IMR-90 (cell line): ENCODE measurements around the gene ZNF592. TPM values are rescaled to one million over a fixed set of nuclear protein-coding genes. Genes with fewer than 3 reads are reported as not detected.

Experiments used
- ATAC-seq: fragments of 200-7000 bp; cut with Tn5 transposase; 2 replicates; pipeline ENCODE4 v1.9.1; 2020; ENCODE audit warnings: low read depth, mild to moderate bottlenecking, moderate library complexity
- BruUV-seq: library from RNA; stranded (reverse); fragments of 400-500 nt; replicated peaks from 2 replicates; lab custom pipeline; 2021; lab: Mats Ljungman, UMichigan
- CTCF ChIA-PET: fragments of 300-600 bp; formaldehyde crosslinking; extraction: SDS; loops from one replicate; lab custom pipeline; 2021; ENCODE audit warnings: antibody characterized with exemption; lab: Yijun Ruan, JAX
- POLR2A ChIA-PET: fragments of 300-600 bp; sonication (Branson Sonifier 250); formaldehyde crosslinking; loops from one replicate; lab custom pipeline; 2022; ENCODE audit warnings: antibody characterized with exemption; ENCODE audit not compliant: unreplicated experiment; lab: Charles Lee
- DNase-seq: peaks from one replicate; pipeline ENCODE4 v3.0.0; 2013
- H2AFZ ChIP-seq: replicated peaks from 2 replicates; pipeline ENCODE3; 2013; ENCODE audit warnings: low read length, mild to moderate bottlenecking; ENCODE audit not compliant: poor library complexity
- H2AK5ac ChIP-seq: 2 replicates; pipeline ENCODE4 v1.6.1; 2013; ENCODE audit warnings: low read depth, low read length, inconsistent platforms
- H2AK9ac ChIP-seq: replicated peaks from 2 replicates; pipeline ENCODE3; 2013; ENCODE audit warnings: mild to moderate bottlenecking, low read depth, low read length, moderate library complexity; ENCODE audit not compliant: poor library complexity
- H2BK120ac ChIP-seq: 2 replicates; pipeline ENCODE4 v1.6.1; 2013; ENCODE audit warnings: low read depth, low read length, inconsistent platforms
- H2BK15ac ChIP-seq: 3 replicates; pipeline ENCODE4 v1.6.1; 2013; ENCODE audit warnings: low read depth, low read length, inconsistent platforms
- H2BK20ac ChIP-seq: 2 replicates; pipeline ENCODE4 v1.6.1; 2013; ENCODE audit warnings: low read depth, mild to moderate bottlenecking, inconsistent platforms, low read length, moderate library complexity
- H2BK5ac ChIP-seq: 2 replicates; pipeline ENCODE4 v1.6.1; 2013; ENCODE audit warnings: mild to moderate bottlenecking, low read depth, low read length, inconsistent platforms; ENCODE audit not compliant: poor library complexity, severe bottlenecking
- H3K14ac ChIP-seq: replicated peaks from 2 replicates; pipeline ENCODE4 v1.6.1; 2013; ENCODE audit warnings: low read depth, low read length, inconsistent platforms
- H3K18ac ChIP-seq: 2 replicates; pipeline ENCODE4 v1.6.1; 2013; ENCODE audit warnings: low read depth, low read length, control low read depth
- H3K23ac ChIP-seq: 2 replicates; pipeline ENCODE4 v1.6.1; 2013; ENCODE audit warnings: low read depth, low read length, inconsistent platforms
- H3K27ac ChIP-seq: 2 replicates; pipeline ENCODE4 v1.5.1; 2013; ENCODE audit warnings: mild to moderate bottlenecking, control low read depth, low read length; ENCODE audit not compliant: insufficient read depth
- H3K27me3 ChIP-seq: 2 replicates; pipeline ENCODE4 v1.6.1; 2013; ENCODE audit warnings: low read length; ENCODE audit not compliant: control insufficient read depth, insufficient read depth
- H3K36me3 ChIP-seq: 2 replicates; pipeline ENCODE4 v1.6.1; 2013; ENCODE audit warnings: low read length, mixed read lengths; ENCODE audit not compliant: control insufficient read depth, insufficient read depth
- H3K4ac ChIP-seq: 2 replicates; pipeline ENCODE4 v1.6.1; 2013; ENCODE audit warnings: low read depth, low read length, inconsistent platforms
- H3K4me1 ChIP-seq: 2 replicates; pipeline ENCODE4 v1.6.1; 2013; ENCODE audit warnings: low read length, mixed read lengths; ENCODE audit not compliant: control insufficient read depth, insufficient read depth
- H3K4me2 ChIP-seq: 2 replicates; pipeline ENCODE4 v1.6.1; 2013; ENCODE audit warnings: low read depth, mild to moderate bottlenecking, control low read depth, low read length, moderate library complexity
- H3K4me3 ChIP-seq: 2 replicates; pipeline ENCODE4 v1.5.1; 2013; ENCODE audit warnings: low read depth, mild to moderate bottlenecking, control low read depth, low read length, moderate library complexity; ENCODE audit not compliant: insufficient read depth
- H3K56ac ChIP-seq: 2 replicates; pipeline ENCODE4 v1.6.1; 2013; ENCODE audit warnings: low read length, inconsistent platforms; ENCODE audit not compliant: insufficient read depth; ENCODE audit errors: extremely low read depth
- H3K79me1 ChIP-seq, 2 experiments: 2 replicates each; pipeline ENCODE4 v1.6.1; 2013; ENCODE audit warnings: low read length in 2 of 2, inconsistent platforms in 1 of 2, low read depth in 1 of 2
- H3K9ac ChIP-seq: 2 replicates; pipeline ENCODE4 v1.6.1; 2013; ENCODE audit warnings: low read depth, low read length, control low read depth
- H3K9me1 ChIP-seq: 2 replicates; pipeline ENCODE4 v1.6.1; 2013; ENCODE audit warnings: low read length, inconsistent platforms; ENCODE audit not compliant: insufficient read depth
- H3K9me3 ChIP-seq: 2 replicates; pipeline ENCODE4 v1.6.1; 2013; ENCODE audit warnings: low read length; ENCODE audit not compliant: control insufficient read depth, insufficient read depth
- H4K20me1 ChIP-seq: 2 replicates; pipeline ENCODE4 v1.6.1; 2013; ENCODE audit warnings: low read length, inconsistent platforms; ENCODE audit not compliant: insufficient read depth
- H4K5ac ChIP-seq: 2 replicates; pipeline ENCODE4 v1.6.1; 2013; ENCODE audit warnings: mild to moderate bottlenecking, low read depth, low read length, control low read depth
- H4K8ac ChIP-seq, 2 experiments: 2 replicates each; pipeline ENCODE4 v1.6.1; 2013; ENCODE audit warnings: low read depth in 2 of 2, low read length in 2 of 2, control low read depth in 1 of 2, inconsistent platforms in 1 of 2
- H4K91ac ChIP-seq: 2 replicates; pipeline ENCODE4 v1.6.1; 2013; ENCODE audit warnings: low read depth, low read length, inconsistent platforms; ENCODE audit not compliant: insufficient read depth
- BHLHE40 ChIP-seq: fragments of 150-350 bp; IDR thresholded peaks from 2 replicates; pipeline ENCODE4 v1.6.1; 2016; ENCODE audit warnings: mild to moderate bottlenecking, low read depth, low read length
- FOS ChIP-seq: fragments of 150-350 bp; IDR thresholded peaks from 2 replicates; pipeline ENCODE4 v1.6.1; 2016; ENCODE audit warnings: low read depth, low read length
- NFE2L2 ChIP-seq: fragments of 150-350 bp; IDR thresholded peaks from 2 replicates; pipeline ENCODE4 v1.6.1; 2016; ENCODE audit warnings: low read depth, mild to moderate bottlenecking, low read length
- RAD21 ChIP-seq: IDR thresholded peaks from 2 replicates; pipeline ENCODE4 v1.6.1; 2012; ENCODE audit warnings: low read length, improper control_type of control experiment
- RFX5 ChIP-seq: IDR thresholded peaks from 2 replicates; pipeline ENCODE4 v1.8.0; 2012; ENCODE audit warnings: low read depth, mild to moderate bottlenecking, low read length, moderate library complexity
- SMC3 ChIP-seq: fragments of 150-350 bp; IDR thresholded peaks from 2 replicates; pipeline ENCODE4 v1.6.1; 2016; ENCODE audit warnings: low read depth, mild to moderate bottlenecking, antibody characterized with exemption, low read length, moderate library complexity
- WGBS, 2 experiments: methylation state at CpG; one replicate each; pipeline versions ENCODE4 v1.1.5 to v1.1.7; 2013; ENCODE audit warnings: missing lambda C conversion rate in 2 of 2; ENCODE audit not compliant: insufficient read length in 1 of 2; ENCODE audit errors: extremely low coverage in 2 of 2; 5-methylcytosine and 5-hydroxymethylcytosine counted together
- dilution Hi-C: fragments of 300-500 bp; cut with HindIII; formaldehyde crosslinking; loops from one replicate; pipeline ENCODE4 v1.14.3; 2018; ENCODE audit warnings: low sequenced_read_pairs; ENCODE audit not compliant: unreplicated experiment
- in situ Hi-C: fragments of 300-500 bp; cut with MboI; formaldehyde crosslinking; loops from 3 replicates; pipeline ENCODE4 v1.14.3; 2019; ENCODE audit warnings: low sequenced_read_pairs, inconsistent platforms, mixed read lengths
- intact Hi-C: fragments of 100-400 bp; cut with micrococcal nuclease; formaldehyde crosslinking; loops from 2 replicates; pipeline ENCODE4 v1.10.0; 2022
- polyA plus RNA-seq, 3 experiments: library from polyadenylated mRNA; depleted of rRNA; stranded (reverse); fragments of >200 nt; gene quantifications; 2 replicates each; pipeline ENCODE4 v1.2.3, GENCODE V29; 2012; ENCODE audit warnings: low replicate concordance in 1 of 3
- total RNA-seq: library from RNA; depleted of rRNA; stranded (reverse); fragments of >200 nt; gene quantifications from 2 replicates; pipeline ENCODE4 v1.2.3, GENCODE V29; 2012
- TF ChIP-seq, protein P1 (sequence below): conservative IDR thresholded peaks from 2 replicates; pipeline ENCODE4 v1.5.1; 2012; ENCODE audit warnings: mild to moderate bottlenecking, low read depth, low read length, improper control_type of control experiment

Gene ZNF592
- total and polyA plus RNA-seq, 2 of the 4 experiments (the other 2 are of a cell fraction): 4.3 to 10.2 TPM

DNA sequence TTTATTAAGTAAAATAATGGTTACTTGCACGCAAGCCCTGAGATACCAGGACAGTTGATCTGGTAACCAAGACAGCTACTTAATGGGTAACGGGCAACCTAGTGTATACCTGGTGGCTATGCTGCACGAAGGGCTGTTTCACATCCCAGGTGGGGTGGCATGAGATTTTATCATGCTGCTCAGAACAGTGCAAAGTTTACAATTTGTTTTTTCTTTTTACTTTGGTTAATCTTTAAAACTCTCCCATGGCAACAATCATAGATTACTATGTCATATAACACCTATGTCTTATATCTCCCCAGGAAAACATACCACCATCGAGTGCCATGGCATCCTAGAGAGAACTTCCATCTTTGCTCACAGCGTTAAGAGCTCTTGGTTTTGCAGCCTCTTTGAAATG is 103.8 kb downstream of the ZNF592 start:
- no peaks in the 10 kb centered on the region for H3K79me1 ChIP-seq
- H3K56ac ChIP-seq: no peak overlapping the region
- H2BK15ac ChIP-seq: no peak overlapping the region
- ChIA-PET POLR2A (no interaction called here), CTCF (no interaction called here)
- TF ChIP-seq RAD21 (no peak), NFE2L2 (no peak), BHLHE40 (no peak), SMC3 (no peak), FOS (no peak), RFX5 (no peak)
- TF ChIP-seq, protein P1, sequence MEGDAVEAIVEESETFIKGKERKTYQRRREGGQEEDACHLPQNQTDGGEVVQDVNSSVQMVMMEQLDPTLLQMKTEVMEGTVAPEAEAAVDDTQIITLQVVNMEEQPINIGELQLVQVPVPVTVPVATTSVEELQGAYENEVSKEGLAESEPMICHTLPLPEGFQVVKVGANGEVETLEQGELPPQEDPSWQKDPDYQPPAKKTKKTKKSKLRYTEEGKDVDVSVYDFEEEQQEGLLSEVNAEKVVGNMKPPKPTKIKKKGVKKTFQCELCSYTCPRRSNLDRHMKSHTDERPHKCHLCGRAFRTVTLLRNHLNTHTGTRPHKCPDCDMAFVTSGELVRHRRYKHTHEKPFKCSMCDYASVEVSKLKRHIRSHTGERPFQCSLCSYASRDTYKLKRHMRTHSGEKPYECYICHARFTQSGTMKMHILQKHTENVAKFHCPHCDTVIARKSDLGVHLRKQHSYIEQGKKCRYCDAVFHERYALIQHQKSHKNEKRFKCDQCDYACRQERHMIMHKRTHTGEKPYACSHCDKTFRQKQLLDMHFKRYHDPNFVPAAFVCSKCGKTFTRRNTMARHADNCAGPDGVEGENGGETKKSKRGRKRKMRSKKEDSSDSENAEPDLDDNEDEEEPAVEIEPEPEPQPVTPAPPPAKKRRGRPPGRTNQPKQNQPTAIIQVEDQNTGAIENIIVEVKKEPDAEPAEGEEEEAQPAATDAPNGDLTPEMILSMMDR: no peak
- no peak overlapping the region for H3K4me2 ChIP-seq
- H4K5ac ChIP-seq: no peak overlapping the region
- WGBS, 2 experiments: no CpG with 5 or more reads among the region's 5 CpGs
- no peak overlapping the region for H2BK120ac ChIP-seq
- no peak overlapping the region for H2BK5ac ChIP-seq
- H2AK5ac ChIP-seq: no peak overlapping the region
- no peak overlapping the region for H4K91ac ChIP-seq
- in situ Hi-C loops: no loop called here
- no peak overlapping the region for H2AFZ ChIP-seq
- H3K27me3 ChIP-seq: 0 out of 2 replicates have a peak, but pooled peaks cover 1% of the 10 kb centered on the region
- ATAC-seq (no peak), DNase-seq (no peak)
- BruUV-seq: no TSS peak
- no peaks in the 10 kb centered on the region for H4K20me1 ChIP-seq
- dilution Hi-C loops: no loop called here
- H3K18ac ChIP-seq: no peak overlapping the region
- no peak overlapping the region for H4K8ac ChIP-seq
- H3K9me1 ChIP-seq: no peaks in the 10 kb centered on the region
- no peak overlapping the region for H3K14ac ChIP-seq
- H2BK20ac ChIP-seq: no peak overlapping the region
- no peak overlapping the region for H3K9ac ChIP-seq
- intact Hi-C loops: no loop called here
- no peak overlapping the region for H3K27ac ChIP-seq
- H3K9me3 ChIP-seq: no peaks in the 10 kb centered on the region; the same call in 1 of the 2 replicates
- H3K36me3 ChIP-seq: no peaks in the 10 kb centered on the region
- no peak overlapping the region for H2AK9ac ChIP-seq
- H3K23ac ChIP-seq: no peak overlapping the region
- H3K4ac ChIP-seq: no peak overlapping the region
- H3K4me1 ChIP-seq: no peaks in the 10 kb centered on the region
- no peak overlapping the region for H3K4me3 ChIP-seq
